HG03066 (cell line): ENCODE data around the gene VAPA.

Experiments
- ATAC-seq: cut with Tn5 transposase; IDR thresholded peaks from one replicate; pipeline ENCODE4 v1.9.1; 2021; ENCODE audit warnings: low read depth; ENCODE audit not compliant: unreplicated experiment

VAPA gene

DNA sequence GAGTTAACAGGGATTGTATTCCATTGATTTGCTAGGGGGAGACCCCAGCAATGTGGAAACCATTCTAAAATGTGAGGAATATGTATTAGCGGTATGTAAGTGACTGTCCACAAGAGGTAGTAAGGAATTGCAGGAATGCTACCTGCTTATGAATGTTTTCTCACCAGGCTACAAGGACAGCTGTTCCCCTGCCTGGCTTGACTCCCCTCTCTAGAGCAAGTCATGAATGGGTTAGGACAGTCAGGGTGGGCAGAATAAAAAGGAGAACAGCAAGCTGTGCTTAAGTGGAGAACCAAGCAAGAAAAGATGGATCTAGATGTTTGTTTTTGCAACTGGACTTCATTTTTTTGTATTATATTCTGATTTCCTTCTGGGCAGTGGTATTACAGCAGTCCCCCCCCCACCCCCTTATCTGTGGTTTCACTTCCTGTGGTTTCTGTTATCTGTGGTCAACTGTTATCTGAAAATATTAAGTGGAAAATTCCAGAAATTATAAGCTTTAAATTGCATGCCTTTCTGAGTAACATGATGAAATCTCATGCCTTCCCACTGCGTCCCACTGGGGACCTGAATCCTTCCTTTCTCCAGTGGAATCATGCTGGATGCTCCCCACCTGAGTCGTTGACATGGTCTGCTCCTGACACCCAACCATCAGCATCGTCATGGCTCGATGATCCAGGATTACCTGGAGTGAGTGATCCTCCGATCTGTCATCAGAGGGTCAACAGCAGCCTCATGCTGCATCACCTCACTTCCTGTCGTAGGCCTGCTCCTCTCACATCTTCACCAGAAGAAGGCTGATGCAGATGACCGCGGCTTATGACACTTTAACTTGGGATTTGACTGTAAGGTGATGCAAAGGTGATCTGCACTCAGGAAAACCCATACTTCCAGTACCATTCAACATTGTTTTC is 52.2 kb downstream of the VAPA start:
- ATAC-seq: no peak

- no peak for ATAC-seq
These were observed 54.4 kb downstream of the VAPA start for GRCh38 chr18:9968081-9968848.

DNA sequence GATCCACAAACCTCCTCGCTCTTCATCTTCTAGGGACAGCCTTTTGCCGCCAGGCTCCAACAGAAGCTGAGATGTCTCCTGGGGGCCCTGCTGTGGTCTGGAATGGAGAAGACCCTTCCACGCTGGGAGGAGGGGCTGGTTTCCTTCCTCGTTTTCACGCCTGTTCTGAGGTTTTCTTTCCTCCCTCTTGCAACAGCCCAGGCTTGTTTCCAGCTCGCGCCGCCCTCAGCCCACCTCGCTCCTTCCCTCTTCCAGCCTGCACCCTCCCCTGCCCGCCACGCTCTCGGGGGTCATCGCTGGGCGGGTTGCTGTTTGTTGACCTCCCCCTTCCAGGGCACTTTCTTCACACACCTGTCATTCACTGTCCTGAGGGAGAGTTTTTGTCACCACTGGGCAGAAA is 55.4 kb downstream of the VAPA start:
- no peak for ATAC-seq

GRCh38 chr18:9971313-9971920 is 57.6 kb downstream of the VAPA start:
- no peak for ATAC-seq

- no peak for ATAC-seq
These were observed 59.7 kb downstream of the VAPA start for GRCh38 chr18:9973470-9973869.

DNA sequence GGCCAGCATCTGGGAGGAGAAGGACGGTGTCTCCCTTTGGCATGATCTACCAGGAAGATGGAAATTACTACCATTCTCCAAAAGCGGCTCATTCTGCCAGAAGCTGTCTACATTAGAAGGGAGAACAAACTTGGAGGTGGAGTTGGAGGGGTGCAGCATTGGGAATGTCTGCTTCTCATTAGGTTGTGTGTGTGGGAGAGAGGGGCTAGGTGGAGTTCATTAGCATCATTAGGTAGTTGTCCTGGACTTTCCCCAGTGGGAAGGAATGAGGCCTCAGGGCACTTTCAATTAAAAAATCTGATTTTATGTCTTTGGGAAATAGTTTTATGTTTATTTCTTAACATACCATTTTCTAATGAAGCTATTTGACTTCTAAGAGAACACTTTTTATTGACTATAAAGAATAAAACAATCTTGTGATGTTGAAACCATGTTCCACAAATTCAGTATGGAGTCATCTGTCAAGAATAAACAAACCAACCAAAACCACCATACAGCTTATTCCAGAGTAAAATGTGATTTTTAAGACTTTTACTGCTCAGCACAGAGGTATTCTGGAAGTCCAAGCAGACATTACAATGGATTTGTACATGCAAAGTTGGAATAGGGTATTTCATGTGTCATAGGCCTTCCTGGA is 60.6 kb downstream of the VAPA start:
- ATAC-seq: no peak

GRCh38 chr18:9975658-9976057 is 61.8 kb downstream of the VAPA start:
- no peak for ATAC-seq

- no peak for ATAC-seq
These were observed 68.9 kb downstream of the VAPA start for GRCh38 chr18:9982711-9983110.

DNA sequence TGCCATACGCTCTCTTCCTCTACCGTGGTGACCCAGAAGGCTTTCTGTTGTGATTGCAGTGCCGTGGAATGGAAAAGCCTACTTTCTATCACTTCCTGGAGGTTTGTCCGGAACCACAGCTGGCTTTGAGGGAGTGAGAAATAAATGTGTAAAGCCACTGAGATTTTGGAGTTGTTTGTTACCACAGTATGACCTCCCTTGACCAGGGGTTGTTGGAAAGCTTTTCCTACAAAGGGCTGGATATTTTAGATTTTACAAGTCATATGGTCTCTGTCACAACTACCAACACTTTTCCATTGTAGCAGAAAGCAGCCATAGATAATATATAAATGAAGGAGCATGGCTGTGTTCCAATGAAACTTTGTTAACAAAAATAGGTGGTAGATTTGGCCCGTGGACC is 70.3 kb downstream of the VAPA start:
- ATAC-seq: no peak

- ATAC-seq: no peak
These were observed 71.8 kb downstream of the VAPA start for GRCh38 chr18:9985641-9986040.

DNA sequence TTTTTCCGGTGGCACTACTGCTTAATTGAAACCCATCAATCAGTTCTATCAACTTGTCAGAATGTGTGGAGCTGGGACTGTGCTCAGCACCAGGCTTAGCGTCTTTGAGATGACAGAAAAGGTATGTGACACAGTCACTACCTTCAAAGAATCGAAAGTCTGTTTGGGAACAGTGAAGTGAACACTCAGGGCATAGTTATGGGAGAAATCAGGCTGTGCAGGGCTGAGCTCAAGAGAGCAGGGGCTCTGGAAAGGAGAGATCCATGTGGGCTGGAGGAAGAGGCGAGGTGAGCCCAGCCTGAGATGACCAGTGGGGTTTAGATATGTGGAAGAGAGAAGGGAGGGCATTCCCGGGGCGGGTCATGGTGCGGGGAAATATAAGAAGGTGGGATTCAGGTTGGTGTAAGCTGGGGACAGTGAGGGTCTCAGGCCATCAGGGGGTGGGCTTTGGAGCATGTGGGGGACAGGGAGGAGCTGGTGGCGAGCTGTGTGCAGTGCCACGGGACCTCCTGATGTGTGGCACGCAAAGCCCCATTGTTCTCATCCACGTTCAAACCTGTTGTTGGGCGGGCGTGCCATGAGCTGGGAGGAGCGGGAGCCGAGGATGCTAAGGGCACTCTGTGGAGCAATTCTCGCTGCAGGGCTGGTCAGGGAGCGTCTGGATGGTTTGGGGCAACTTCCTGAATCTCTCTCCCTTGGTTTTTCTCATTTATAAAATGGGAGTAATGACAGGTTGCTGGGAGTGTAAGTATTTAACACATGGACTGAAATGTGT is 72.5 kb downstream of the VAPA start:
- no peak for ATAC-seq

GRCh38 chr18:9987345-9987744 is 73.5 kb downstream of the VAPA start:
- no peak for ATAC-seq

DNA sequence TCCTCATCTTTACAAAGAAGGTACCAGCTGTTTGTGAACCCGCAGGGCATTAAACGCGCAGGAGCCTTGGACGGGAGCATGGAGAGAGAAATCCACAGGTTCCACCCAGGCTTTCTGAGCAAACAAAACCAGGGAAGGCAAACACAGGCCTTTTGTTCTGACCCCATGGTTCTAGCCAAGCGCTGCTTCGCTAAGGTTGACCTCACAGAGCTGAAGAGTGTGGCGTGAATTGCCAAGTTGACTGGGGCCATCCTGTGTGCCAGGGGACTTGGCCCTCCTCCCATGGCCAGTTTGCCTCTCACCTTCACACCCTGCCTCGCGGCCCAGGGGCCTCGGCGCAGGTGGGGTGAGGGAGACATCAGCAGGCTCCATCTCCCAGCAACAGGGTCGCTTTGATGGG is 74.1 kb downstream of the VAPA start:
- ATAC-seq: no peak

GRCh38 chr18:9988665-9989064 is 74.8 kb downstream of the VAPA start:
- no peak for ATAC-seq

DNA sequence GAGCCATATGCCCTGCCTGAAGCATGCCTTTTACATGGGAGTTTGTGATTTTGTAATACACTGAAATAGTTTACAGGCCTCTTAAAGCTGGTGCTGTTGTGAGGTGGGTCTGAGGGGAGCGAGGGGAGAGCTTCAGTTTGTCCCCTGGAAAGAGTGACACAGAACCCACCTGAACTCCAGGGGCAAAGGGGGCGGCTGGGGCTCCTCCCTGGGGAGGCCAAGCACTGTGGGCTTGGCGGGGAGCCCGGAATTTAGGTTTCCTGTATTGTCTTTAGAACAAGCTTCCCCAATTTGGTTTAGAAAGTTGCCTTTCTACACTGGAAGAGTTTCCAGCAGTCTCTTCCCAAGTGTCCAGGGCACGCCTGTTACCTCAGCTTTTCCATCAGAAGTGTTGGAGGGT is 75.7 kb downstream of the VAPA start:
- no peak for ATAC-seq

DNA sequence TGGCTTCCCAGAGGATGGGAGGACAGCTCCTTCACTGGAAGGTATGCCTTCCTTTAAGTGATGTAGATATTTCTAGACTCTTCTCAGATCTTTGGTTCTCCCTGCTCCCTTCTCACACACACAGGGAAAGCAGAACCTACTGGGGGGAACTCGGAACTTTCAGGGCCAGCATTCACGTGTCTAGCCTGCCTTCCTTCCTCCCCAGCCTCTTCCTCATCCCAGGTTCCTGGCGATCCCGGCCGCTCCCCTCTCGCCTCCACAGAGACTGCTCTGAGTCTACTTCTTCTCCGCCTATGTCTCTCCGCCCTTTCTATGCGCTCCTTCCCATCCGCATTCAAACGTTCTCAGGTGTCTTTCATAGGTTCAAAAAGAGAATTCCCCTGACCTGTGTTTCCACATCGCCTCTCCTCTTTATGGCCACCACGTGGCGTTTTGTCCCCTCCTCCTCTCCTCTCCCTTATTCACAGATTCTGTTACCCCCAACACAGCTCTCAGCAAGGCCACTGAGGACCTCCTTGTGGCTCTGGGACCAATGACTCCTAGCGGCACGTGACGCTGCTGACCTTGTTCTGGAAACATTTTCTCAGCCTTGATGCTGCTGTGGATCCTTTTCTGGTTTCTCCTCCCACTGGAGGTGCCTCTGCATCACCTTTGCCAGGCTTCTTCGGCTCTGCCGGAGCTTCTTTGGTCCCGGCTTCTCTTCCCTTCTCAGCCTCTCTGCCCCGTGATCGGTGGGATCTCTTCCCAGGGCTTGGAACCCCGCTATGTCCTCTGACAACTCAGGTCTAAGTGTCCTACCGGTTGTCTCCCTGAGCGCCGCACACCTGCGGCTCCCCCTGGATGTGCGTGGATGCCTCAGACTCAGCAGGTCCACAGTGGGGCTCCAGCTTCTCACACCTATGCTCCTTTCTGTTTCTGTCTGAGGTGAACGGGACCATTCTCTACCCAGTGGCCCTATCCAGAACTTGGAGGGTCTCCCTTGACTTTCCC is 77.5 kb downstream of the VAPA start:
- no peak for ATAC-seq

- ATAC-seq: no peak
These were observed 78.6 kb downstream of the VAPA start for GRCh38 chr18:9992300-9992972.

DNA sequence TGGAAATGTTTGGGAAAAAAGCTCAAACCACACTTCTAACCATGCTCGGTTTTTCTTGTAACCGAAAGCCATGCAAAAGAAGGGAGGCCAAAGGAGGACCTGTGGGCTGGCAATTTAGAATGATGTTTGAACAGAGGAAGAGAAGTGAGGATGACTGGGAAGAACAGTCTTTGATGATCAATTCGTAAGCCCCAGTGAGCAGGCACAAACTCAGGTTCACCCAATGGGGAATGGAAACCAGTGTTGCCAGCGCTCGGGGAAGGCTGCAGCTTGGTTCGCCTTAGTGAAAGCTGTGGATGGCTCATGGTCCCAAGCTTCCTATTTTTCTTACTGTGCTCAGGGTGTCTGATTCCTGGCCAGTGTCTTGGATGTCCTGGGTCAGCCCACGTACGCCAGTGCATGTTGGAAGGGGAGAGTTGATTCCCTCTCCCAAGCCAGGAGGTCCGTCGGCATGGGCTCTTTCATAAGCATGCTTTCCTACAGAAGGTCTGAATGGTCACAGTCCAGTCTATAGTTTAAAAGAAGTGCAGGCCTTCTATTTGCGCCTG is 79.2 kb downstream of the VAPA start:
- no peak for ATAC-seq
